NCI-H2196 (cell line): ENCODE data around the gene MRO.
"Not testable (repeated sequence)": the region's sequence is repeated elsewhere in the genome, so short reads cannot be mapped to it uniquely, and the experiment has no call there.

Source experiments
- DNase-seq: peaks from one replicate; lab custom pipeline; 2025; ENCODE audit not compliant: unreplicated experiment; lab: John Stamatoyannopoulos, UW

The MRO gene

DNA sequence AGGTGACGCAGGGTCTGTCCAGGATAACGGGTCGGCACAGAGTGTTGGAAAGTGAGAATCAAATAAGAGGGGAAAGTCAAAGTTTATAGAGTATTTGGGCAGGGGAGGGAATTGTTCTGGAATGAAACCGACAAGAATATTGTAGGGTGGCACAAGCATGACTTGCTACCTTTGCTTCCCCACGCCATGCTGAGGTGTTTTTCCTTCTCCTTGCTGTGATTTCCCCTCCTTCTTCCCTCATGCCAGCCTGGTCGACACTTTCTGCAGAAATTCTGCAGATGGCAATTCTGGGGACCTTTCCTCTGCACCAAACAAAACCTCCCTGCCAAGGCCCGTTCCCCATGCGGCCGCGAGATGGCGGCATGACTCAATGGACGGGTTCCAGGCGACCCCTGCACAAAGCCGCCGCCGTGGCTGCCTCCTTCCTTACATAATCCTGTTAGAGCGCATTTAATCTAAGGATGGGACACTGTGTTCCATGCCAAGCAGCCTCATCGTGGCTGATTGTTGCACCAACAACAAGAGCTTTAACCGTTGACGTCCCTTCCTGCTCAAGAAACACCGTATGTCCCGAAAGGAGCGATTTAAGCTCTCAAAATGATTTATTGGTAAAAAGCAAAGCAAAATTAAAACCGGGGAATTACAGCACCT lies at the start of gene MRO:
Gene MRO (minus strand): TSS at position 289 of the 651 bp plus-strand sequence. CDS start 10,616 bp downstream, outside the sequence.
- peak; percentile 75 for DNase-seq

DNA sequence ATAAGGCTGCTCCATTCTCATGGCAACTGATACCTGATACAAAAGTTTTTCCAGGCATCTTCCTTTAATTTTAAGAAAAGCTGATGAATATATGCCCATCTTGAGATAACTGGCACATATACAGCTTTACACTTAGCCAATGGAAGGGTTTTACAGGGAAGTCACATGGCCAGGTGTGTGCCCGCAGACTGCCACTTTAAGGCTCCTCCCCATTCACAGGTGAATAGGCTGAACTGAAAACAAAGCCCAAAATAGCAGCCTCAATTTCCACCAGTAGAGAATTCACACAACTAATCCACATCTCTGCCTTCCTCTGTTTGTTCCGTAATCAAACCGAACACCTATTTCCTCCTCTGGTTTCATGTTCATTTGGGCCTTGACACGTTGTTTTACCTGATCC lies 49.3 kb upstream of the MRO start:
- no peak for DNase-seq

DNA sequence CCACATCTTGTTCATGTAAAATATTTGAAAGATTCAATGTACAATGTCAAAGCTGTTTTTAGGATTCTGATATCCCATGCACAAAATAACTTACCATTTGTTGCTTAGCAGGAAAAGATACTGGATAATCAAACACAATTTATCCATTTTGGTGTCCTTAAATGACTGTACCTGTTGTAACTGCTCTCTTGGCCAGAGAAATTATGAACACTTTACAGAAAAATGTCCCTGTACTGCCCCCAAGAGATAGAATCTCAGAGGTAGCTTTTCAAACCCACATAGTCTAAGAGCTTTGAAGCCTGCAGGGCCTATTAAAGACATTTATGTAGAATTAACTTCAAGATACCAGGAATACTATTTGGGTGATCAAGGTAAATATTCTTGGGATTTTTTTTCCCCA lies 46.9 kb upstream of the MRO start:
- no peak for DNase-seq

DNA sequence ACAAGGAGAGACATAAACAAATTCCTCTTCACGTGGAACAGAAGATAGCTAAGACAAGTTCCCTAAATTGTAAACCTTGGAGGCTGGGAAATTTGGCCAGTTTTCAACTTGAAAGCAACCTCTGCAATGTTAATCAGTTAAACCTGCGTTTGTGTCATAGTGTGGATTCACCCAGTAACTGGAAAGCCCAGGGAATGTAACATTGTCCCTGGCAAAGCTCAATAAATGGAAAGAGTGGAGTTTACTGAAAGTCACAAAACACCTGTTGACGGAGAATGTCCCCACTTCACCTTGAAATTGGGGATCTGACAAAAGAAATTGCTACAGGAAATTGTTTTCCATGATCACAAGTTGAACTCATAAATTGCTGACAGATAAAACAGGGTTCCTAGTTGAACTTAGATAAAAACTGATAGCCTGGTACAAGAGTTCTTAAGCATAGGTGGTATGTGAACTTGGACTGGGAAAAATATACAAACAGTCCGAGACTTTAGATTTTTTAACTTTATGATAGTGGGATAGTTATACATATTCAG lies 44.1 kb upstream of the MRO start:
- no peak for DNase-seq

DNA sequence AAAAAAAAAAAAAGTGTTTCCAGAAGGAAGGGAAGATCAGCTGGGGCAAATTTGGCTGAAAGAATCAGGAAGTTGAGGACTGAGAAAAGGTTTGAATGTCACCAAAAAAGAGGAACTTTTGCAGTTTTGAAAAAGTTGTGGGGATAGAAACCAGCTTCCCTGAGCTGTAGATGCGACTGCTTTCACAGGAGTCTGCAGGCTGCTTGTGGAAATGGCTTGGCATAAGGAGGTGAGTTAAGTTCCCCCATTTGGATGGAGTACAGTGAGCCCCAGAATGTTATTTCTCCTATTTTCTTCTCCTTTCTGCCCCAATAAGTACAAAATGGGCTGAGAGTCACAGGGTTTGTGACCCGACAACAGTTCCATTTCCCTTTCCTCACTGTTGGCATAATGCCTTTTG lies 42.6 kb upstream of the MRO start:
- no peak for DNase-seq

DNA sequence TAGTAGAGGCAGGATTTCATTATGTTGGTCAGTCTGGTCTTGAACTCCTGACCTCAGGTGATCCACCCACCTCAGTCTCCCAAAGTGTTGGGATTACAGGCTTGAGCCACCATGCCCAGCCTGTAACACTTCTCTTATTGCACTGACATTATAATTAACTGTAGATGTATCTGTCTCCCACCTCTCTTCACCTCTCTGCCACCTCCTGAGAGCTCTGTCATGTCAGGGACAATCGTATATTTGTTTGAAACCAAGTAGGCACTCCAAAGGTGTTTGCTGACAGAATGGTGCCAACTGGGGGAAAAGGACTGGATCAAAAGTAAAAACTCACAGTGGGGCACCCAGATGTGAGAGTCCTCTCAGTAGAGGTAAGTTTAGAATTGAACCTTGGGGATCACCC lies 41.8 kb upstream of the MRO start:
- no peak for DNase-seq

DNA sequence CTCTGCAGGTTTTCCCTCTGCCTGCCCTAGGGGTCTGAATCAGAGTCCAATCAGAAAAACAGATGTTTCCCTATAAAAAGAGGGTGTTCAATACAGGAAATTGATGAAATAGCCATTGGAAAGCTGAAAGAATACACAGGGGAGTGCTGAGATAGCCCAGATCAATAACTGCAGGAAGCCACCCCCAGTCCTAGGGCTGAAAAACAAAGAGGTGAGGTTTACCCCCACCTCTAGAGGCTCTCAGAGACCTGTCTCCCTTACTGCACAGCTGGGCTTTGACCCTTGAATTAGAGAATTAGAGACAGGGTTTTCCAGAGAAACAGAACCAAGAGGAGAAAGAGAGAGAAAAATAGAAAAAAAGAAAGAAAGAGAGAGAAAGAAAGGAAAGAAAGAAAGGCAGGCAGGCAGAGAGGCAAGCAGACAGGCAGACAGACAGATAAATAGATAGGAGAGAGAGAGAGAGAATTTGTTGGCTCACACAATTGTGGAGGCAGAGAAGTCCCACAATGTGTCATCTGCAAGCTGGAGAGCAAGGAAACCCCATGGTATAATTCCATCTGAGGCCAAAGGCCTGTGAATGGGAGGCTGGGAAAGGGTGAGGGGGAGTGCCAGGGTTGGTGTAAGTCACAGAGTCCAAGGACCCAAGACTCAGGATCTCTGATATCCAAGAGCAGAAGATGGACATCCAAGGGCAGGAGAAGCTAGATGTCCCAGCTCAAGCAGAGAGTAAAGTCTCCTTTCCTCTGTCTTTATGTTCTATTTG lies 40.2 kb upstream of the MRO start:
- DNase-seq = no peak

DNA sequence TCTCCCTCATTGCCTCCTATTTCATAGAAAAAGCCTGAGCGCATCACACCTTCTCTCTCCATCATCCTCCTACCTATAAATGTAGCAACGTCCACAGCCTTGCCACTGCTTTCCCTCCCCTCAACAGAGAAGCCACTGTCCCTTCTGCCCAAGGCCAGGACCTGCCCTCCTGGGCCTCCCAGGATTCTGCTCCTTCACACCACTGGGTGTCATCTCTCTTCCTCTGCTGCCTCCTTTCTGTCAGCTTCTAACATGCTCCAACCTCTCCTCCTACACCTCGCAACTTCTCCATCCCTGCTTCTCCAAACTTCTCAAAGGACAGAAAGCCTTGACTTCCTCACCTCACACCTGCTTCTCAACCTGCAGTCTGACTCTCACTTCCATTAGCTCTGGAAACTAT lies 37.9 kb upstream of the MRO start:
- DNase-seq = no peak

DNA sequence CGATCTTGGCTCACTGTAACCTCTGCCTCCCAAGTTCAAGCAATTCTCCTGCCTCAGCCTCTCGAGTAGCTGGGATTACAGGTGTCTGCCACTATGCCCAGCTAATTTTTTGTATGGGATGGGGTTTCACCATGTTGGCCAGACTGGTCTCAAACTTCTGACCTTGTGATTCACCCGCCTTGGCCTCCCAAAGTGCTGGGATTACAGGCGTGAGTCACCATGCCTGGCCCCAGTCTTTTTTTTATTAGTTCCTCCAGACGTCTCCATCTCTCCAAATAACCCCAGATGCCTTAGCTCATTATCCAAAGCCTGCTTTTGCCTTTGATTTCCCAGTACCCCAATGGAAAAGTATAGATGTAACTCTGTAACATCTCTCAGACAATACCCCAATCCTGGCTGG lies 37.4 kb upstream of the MRO start:
- DNase-seq = not testable (repeated sequence)

DNA sequence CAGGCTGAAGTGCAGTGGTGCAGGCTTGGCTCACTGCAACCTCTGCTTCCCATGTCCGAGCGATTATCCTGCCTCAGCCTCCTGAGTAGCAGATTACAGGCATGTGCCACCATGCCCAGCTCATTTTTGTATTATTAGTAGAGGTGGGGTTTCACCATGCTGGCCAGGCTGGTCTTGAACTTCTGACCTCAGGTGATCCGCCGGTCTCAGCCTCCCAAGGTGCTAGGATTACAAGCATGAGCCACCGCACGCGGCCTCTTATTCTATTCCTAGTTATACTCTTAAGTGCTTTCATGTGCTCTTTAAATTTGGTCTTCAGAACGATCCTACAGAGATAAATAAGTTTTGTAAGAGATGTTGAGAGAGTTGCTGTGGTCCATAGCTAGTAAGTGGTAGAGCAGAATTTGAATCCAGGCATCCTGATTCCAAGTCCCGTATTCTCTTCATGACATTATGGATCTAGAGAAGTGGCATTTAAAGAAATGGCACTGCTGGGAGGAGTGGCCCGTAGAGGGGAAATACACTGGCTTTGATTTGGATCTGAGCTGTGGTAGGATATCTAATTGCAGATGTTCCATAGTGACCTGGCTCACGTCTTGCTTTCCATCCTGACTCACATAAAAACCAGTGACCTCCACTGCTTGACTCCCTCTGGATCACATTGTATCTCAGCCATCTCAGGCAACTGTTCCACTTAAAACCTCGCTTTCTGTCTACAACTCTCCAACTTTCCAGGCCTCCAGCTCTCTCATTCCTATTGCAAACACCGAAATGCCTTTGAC lies 36.4 kb upstream of the MRO start:
- no peak for DNase-seq

DNA sequence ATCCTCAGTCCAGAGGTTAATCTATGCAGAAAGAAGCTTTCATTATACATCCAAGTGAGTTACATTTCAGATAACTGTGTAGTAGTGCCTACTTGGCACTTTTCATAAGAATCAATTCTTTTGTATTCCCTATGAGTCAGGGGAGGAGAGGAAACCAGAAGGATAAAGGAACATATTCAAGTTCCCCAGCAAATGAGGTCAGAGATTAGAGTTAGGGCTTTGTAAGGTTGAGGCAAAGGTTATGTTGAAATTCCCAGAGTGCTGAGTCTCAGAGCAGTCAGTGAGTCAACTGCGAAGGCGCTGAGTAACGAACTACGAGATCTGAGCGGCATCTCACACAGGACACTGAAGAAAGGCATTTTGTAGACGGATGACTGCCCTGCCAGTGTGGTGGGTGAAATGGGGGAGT lies 34.1 kb upstream of the MRO start:
- DNase-seq = no peak

DNA sequence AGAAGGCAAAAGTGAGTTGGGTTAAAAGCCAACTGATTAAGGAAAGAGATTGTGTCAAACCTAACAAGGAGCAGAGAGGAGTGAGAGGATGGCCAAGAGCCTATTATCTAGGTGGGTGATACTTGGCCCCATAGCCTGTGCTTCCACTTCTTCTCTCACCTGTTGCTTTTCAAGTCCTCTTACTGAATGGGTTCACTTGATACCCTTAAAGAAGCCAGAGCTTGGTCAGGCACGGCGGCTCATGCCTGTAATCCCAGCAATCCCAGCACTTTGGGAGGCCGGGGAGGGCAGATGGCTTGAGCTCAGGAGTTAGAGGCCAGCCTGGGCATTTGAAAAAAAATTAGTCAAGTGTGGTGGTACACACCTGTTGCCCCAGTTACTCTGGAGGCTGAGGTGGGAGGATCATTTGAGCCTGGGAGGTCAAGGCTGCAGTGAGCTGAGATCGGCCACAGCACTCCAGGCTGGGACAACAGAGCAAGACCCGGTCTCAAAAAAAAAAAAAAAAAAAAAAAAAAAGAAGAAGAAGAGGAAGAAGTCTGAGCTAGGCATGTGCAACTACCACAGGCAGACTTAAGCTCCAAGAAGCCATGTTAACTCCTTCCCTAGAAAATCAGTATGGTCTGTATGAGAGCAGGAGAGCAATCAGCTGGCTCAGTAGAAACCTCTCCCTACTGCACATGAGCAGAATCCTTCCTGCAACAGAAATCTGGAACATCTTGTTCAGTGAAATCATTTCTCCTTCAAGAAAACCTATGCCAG lies 30.7 kb upstream of the MRO start:
- DNase-seq = no peak

DNA sequence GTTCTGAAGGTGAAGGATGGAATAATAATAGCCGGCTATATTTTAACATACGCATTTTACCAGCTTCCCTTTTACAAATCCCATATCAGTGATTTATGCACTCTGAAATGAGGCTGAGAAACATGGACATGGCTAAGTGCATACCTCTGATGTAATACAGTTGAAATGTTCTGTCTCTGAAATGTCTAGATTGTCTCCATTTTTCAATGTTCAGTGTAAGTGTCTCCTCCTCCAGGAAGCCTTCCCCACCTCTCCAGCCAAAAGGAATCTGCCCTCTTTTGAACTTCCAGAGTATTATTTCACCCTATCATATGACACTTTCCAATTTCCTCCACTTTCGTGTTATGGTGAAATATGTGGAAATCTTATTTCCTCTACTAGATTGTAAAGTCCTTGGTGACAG lies 29.6 kb upstream of the MRO start:
- no peak for DNase-seq

DNA sequence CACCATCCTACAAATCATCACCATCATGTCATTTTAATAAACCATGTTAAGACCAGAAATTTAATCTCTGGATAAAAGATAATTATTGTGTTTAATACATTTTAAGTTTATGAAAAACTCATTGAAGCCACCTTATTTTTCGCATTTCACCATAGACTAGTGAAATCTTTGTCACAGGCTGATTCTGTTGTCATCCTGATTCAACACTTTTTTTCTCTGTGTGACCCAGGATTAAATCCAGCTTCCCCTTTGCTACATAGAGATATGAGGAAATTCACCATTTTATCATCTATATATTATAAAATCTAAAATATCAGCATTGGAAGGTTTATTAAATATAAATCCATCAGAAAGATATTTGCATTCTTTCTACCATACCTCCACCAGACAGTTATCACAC lies 29.2 kb upstream of the MRO start:
- no peak for DNase-seq

DNA sequence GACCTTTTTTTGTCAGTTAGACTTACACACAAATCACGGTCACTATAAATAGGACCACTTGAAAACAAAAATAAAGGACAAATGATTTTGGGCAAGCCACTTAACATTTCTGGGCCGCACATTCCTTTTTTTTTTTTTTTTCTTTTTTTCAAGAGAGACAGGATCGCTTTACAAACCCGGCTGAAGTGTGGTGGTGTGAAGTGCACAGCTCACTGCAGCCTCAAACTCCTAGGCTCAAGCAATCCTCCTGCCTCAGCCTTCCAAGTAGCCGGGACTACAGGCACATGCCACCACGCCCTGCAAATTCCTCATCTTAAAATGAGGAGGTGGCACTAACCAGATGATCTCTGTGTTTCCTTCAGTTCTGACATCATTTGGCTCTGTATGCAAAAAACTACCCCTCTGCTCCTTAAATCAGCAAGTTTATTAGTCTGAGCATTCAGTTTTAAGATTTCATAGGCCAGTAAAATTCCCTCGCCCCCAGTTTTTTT lies 28.3 kb upstream of the MRO start:
- DNase-seq = no peak

DNA sequence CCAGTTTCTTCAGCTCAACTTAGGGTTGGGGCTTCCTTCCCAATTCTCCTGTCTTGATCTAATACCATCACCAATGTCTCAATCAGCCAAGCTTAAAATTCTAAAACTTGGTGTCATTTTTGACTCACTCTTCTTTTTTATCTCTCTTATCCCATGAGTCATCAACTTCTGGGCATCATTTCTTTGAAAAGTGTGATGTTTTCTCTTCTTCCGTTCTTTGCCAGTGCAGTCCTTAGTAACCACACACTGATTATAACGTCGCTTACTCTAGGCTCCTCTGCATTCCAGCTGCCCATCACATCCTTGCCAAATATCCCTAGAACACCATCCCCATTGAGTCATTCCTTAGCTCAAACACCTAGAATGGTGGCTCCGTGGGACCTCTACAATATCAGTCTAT lies 27.4 kb upstream of the MRO start:
- no peak for DNase-seq

DNA sequence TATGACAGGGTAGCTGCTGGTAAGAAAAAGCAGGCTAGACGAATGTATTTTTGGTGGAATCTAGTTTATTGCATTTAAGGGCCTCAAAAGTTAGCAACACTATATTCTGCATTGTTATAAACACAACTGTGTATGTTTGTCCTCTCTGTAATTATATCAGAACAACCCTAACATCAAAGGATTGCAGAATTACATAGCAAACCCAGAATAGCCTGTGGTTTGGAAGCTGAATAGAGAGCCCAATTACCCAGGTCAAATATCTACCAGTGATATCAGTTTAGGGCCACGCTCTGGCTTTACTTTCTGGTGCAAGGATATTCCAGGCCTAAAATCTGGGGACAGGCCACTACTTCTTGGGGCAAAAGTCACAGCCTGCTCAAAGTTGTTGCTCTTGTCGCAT lies 25.1 kb upstream of the MRO start:
- no peak for DNase-seq

DNA sequence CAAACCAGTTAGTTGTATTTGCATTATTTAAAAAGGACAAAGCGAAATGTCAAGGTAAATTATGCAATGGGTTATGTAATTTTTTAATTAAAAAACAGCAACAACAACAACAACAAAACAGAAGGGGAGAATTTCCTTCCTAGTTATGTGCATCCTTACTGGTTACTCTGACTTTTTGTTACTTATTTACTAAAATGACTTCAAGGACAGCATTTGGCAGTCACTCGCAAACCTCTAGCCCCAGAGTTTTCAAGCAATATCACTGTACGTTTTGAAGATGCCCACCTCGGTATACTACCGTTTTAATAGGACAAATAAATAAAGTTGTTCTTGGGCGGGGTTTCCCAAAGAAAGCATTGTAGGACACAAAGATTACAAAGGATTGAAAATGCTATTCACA lies 24.7 kb upstream of the MRO start:
- DNase-seq = no peak

DNA sequence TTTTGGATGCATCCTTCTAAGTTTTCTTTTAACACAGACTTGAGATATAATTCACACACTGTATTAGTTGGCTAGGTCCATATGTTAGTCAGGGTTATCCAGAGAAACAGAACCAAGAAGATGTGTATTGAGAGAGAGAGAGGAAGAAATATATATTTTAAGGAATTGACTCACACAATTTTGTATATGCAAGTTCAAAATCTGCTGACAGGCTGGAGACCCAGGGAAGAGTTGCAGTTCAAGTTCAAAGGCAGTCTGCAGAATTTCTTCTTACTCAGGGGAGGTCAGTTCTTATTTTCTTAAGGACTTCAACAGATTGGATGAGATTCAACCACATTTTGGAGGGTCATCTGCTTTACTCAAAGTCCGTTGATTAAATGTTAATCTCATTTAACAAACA lies 23.0 kb upstream of the MRO start:
- no peak for DNase-seq

DNA sequence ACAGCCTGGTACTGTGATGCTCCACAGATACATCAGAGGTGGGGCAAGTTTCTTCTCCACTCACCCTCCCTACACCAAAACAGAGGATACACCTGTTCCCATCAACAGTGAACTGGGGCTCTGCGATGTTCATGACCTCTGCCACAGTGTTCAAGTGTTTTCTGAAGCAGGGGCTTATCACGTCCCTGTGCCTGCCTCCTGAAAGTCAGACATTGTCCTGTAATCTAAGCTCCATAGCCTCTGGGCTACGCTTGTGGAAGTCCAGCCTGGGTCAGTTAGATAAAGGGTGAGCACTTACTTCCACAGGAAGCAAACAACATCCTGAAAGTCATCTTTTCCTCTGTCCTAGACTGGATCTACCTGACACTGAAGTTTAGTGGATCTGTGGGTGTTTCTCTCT lies 20.2 kb upstream of the MRO start:
- no peak for DNase-seq

DNA sequence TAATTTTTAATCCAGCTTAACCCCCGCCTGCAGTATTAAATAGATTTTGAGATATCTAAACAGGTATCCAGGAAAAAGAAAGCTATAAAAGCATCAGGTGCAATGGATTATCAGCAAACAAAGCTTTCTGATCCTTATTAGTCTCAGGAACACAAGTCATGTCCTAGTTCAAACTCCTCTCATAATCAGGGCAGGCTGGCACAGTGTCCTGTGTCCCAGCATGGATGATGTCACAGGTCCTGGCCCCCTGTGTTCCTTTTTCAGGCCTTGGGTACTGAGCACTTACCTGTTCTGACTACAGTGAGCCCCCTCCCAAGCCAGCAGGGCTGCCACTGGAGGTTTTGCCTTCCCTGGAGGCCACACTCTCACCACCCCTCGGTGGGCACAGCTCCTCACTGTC lies 19.5 kb upstream of the MRO start:
- no peak for DNase-seq
